ENCODE measurements around the gene ABCG8.
"Not testable (repeated sequence)": the region's sequence is repeated elsewhere in the genome, so short reads cannot be mapped to it uniquely, and the experiment has no call there.

Gene ABCG8

DNA sequence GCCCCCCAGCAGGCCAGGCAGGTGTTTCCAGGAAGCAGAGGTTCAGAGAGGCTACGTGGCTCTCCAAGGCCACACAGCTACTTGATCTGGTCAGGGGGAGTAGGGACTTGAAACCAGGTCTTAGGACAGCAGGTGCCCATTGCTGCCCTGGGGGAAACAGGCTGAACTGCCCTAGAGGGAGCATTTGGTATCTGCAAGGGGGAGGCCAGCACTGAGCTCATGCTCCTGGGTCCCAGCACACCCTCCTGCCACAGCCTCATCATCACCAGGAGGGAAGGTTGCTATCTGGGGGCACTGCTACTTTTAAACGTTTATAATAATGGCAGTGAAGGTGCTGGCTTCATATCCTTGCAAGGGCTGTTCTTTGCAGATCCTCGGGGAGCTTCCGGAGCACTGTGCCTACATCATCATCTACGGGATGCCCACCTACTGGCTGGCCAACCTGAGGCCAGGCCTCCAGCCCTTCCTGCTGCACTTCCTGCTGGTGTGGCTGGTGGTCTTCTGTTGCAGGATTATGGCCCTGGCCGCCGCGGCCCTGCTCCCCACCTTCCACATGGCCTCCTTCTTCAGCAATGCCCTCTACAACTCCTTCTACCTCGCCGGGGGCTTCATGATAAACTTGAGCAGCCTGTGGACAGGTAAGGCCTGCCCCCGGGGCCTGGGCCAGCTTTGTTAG is 36.1 kb downstream of the ABCG8 start:
- DNase-seq (ENCODE audit: low read depth): no peak

DNA sequence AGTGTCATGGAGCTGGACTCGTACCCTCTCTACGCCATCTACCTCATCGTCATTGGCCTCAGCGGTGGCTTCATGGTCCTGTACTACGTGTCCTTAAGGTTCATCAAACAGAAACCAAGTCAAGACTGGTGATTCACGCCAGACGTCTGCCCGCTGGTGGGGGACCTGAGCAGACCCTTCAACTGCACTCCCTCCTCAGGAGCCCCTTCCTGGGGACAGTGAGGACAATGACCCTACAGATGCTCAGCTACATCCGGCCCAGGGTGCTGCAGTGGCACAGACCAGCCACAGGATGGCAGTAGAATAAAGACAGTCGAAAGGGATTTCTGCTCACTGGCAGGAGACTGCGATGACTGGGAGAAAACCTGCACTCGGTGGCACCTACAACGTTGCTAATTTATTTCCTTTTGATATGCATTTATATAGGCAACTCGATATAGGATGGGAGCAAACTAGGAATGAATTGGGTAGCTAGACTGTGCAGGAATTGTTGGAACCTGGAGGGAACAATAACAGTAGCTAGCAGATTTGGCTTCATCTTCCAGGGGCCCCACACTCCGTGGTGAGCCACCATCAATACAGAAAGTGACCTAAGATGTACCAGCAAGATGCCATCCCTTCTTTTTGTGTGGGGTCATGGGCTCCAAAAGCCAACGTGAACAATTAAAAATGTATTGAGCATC is 39.2 kb downstream of the ABCG8 start:
- peak; percentile 34 for DNase-seq (ENCODE audit: low read depth)

DNA sequence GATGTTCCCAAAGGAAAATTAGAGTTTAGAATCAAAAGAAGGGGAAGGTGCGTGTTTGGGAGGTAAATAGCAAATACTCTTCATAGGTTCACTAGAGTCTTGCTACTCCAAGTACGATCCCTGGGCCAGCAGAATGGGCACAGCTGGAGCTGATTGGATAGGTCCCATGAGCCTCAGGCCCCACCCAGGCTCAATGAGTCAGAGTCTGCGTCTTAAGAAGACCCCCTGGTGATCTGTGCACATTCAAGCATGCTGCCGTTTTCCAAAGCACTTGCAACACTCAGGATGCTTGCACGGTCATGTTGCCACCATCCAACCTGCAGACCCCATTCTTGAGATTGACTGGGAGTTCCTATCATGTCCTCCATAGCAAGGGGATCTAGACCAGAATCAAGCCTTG is 40.5 kb downstream of the ABCG8 start:
- no peak for DNase-seq (ENCODE audit: low read depth)

DNA sequence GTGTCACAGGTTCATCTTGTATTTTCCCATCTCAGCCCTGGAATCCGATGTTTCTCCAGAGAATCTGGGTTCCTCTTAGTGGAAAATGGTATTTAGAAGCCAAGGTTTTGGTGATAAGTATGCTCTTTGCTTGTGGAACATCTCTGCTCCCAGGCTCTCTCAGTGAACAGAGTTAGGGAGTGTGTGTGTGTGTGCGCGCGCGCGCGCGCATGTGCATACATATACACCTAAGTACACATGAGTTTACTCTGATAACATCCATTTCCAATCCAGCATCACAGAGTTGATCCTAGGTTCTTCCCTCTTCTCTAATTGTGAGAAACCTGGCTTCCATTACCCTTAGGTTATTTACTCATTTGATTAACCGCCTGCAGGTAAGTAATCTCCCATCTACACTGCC is 41.7 kb downstream of the ABCG8 start:
- no peak for DNase-seq (ENCODE audit: low read depth)

DNA sequence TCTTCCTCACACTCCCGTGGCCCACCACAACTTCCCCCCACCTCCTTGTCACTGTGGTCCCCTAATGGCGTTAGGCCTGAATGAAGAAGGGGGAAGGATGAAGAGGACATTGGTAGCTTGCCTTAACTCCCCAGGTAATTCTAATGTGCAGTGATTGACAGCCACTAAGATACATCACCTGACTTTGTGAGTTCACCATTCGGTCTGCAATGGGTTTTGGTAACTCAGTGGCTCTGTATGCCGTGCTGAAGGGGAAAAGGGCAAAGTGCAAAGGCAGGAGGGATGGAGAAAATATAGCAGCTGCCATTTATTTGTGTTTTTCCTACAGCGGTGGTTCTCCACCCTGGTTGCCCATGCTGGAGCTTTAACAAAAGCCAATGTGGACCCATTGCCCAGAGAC is 42.2 kb downstream of the ABCG8 start:
- no peak for DNase-seq (ENCODE audit: low read depth)

DNA sequence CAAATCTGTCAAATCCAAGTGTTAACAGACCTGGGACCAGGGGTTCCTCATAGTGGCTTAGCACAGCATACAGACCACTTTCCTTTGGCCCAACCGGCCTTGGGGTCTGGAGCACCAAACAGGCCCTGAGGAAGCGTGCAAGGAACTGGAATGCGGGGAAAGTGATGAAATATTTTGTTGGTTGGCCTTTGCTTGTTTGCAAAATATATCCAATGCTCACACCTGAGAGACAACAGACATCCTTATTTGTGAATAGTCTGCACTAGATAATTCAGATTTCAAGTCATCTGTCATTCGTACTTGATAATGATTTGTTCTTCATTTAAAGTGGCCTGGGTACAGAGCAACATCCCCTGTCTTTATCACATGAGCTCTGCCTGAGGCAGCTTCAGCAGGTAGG is 43.5 kb downstream of the ABCG8 start:
- DNase-seq (ENCODE audit: low read depth): no peak

DNA sequence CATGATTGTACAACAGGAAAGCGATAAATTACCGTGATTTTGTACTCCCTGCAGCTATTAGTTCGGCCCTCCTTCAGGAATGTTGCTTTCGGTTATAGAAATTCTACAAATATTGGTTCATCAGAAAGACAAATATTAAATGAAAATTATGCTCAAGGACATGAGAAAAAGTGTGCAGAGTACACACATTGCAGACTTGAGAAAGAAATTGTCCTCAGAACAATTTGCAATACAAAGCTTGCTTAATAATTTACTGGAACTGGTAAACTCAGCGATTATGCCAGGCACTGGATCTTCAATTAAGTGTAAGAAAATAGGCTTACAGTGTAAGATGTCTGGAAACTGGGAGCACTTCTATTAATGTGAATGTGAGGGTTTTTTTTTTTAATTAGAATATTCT is 45.9 kb downstream of the ABCG8 start:
- DNase-seq (ENCODE audit: low read depth): no peak

DNA sequence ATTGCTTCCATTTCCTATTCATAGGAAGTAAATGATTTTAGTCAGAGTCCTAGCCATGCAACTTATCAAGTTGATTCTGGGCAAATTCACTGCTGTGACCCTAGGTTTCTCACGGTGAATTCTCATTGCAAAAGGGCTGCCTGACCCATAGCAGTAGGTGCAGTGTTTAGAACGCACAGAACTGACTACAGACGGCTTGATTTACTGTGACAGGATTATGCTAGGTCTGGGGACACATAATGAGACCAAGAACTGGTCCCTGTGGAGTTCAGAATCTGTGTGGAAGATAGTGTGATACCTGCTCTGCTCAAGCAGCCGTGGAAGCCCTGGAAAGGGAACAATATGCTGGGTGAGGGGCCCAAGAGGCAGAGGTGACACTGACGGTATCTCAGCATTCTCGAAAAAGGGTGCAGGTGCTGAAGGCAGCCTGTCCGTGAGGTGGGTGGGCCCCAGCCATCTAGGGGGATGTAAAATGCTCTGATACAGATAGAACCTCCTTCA is 46.4 kb downstream of the ABCG8 start:
- no peak for DNase-seq (ENCODE audit: low read depth)

DNA sequence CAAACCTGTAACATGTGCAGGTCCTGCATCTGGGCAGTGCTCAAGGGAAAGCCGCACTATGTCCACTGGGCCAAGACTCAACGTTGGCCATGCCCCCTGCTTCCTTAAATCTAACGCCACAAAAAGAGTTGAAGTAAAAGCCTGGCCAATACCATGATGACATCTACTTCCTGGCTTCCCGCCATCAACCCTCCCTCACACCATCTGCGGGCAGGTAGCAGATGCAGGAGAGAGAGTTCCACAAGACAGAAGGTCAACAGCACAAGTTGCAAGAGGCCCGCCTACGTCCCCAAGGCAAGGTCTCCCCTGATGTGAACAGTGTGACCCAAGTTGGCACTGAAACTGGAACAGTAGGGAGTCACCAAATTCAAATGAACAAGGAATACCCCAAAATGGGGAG is 48.4 kb downstream of the ABCG8 start:
- DNase-seq (ENCODE audit: low read depth): no peak

DNA sequence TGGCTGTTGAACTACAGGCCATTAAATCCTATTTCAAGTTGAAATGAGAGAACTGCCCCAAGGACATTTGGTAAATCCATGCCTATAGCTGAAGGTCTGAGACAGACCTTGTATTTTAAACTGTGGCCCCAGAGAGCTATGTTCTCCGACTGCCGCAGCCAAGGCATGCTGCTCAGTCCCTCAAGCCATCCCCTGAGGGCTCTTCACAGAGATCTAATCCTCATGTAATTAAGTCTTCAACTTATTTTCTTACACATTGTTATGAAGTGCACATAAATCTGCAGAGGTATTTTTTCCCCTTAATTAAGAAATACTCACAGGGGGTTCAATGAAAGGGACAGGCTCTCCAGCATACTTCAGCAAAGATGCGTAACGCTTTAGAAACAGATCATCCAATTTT is 50.6 kb downstream of the ABCG8 start:
- no peak for DNase-seq (ENCODE audit: low read depth)

DNA sequence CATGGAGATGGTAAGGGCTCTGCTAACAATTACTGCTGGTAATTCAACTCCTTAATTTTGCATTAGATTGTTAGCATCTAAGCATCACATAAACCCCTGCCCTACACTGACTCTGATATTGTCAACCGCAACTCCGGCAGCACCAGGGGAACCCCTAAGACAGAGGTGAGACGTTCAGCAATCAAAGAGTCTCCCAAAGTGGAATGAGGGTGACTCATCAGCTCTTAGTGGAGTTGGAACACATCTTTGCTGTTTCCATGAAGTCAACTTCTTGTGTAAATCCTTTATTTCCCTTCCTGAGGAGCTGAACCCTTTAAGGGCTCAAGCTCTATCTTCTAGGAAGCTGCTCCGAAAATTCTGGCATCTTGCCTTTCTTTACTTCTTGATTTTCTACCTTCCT is 52.1 kb downstream of the ABCG8 start:
- DNase-seq (ENCODE audit: low read depth): no peak

DNA sequence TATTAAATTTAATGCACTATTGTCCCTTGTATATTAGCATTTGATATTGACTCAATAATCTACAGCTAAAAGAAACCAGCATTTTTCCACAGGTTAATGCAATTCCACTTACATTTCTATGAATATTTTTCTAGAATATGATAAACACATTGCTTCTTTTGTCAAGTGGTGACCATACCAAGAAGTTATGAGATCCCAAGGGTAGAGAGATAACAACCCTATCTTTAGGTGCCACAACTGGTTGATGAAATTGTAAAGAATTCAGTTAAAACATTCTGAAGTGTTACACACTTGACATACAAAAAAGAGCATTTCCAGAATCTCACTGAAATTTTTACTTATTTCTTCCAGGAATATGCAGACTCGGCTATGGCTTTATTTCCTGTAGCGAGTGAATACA is 56.0 kb downstream of the ABCG8 start:
- DNase-seq (ENCODE audit: low read depth): no peak

DNA sequence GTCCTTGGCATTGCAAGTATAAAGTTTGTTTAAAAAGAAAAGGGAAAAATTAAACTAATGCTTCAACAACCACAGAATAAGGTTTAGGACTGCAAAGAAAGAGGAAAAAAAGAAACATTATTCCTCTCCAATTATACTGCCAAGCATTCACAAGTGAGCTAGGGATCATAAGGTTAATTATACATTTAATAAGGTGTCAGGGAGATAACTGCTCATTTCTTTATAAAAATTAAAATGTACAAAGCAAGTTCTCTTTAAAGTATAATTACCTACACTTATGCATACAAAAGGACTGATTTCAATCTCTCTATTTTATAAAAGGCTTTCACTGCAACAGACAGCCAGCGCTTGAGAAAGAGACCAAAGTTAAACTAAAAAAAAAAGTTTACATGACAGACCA is 58.1 kb downstream of the ABCG8 start:
- DNase-seq (ENCODE audit: low read depth): no peak

DNA sequence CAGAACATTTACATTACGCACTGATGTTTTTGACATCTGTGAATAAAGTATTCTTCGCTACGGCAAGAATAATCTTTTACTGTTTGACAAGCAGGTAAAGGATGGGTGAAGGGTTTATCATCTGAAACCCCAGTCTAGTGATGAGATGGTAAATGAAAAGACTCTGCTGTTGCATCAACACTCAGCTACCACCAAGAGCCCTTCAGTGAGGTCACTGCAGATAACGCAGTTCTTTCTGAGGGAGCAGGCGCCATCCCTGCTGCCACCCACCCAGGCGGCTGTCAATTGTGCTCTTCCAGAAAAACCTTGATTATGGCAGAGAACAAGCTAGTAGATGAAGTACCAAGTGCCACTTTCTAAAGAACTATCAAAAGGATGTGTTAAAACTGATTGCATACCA is 58.7 kb downstream of the ABCG8 start:
- no peak for DNase-seq (ENCODE audit: low read depth)

DNA sequence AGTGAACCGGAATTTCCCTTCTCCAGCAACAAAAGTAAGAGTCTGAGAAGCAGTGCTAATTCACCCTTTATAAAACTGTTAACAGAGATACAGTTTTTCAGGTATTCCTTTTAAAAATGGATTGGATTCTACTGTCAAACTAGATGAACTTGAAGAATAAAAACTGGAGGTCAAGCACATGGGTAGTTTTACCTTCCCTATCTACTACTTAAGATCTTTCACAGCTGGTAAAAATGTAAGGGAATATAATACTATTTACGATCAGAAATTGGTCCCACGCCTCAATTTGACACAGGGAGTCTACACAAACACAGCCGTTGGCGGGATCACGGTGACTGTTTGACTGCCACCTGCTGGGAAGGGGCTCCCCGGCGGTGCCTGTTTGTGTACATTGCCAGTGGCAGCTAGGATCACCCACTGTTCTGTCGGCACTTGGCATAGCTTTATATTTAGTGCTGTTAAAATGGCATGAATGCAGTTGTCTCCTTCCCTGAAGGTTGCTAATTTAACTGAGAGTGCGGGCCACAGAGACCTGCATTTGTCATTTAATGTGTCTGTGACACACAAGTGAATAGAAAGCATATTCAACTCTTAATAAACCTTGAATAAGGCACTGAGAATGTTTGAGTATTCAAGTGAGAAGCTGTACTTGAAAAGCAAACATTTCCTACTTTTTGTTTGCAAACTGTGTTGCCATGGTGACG is 59.5 kb downstream of the ABCG8 start:
- no peak for DNase-seq (ENCODE audit: low read depth)

DNA sequence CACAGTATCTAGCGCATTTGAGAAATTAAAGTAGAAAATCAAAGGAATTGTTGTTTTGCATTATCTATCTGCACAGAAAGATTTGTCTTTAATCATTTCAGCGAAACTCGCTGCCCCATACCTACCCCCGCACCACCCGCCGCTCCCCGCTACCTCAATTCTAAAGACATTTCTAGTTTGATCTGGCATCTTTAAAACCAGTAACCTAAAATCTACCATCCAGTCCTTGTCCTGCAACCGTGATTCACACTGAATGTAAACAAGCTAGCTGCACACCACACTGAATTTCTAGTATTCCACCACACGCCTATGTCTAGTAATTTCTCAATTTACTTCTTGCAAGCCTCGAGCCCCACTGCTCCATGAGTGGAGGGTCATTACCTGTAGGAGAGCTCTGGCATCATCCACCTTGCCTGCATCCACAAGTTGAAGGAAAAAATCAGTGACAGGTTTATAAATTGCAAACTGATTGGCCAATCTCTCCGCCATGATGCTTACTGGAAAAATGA is 60.1 kb downstream of the ABCG8 start:
- no peak for DNase-seq (ENCODE audit: low read depth)

DNA sequence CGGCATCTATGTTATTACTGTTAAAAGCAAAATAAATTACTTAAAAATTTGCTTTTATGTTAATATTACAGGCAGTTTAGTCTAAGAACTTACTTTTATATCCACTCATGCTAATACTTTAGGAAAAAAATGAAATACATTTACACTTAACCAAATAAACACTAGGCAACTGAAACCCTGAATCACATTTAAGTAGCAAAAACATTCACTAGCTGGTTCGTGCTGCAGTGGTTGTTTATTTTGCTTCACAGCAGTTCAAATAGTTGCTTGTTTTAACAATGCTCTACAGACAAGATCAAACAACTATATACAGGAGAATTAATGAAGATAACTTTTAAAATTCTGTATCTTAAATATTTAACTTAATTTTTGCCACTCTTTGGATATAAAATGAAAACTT is 60.8 kb downstream of the ABCG8 start:
- no peak for DNase-seq (ENCODE audit: low read depth)

DNA sequence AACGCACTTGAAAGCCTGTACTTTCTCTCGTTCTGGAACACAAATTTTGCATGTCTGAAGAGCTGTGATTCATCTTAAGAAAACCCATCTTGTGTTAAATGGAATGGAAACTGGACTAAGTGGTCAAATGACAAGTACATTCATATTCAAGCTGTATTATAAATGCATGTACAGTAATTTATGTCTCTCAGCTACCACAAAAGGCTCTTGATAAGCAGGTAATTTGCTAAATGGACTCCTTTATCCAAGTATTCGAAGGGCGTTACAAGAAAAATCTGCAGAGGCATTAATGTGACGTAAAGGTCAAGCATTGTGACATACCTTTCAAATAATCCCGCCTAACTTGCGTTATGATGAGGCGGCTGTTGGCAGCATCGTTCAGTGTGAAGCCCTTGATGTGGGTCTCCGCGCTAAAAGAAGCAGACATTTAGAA is 66.6 kb downstream of the ABCG8 start:
- DNase-seq (ENCODE audit: low read depth): no peak

DNA sequence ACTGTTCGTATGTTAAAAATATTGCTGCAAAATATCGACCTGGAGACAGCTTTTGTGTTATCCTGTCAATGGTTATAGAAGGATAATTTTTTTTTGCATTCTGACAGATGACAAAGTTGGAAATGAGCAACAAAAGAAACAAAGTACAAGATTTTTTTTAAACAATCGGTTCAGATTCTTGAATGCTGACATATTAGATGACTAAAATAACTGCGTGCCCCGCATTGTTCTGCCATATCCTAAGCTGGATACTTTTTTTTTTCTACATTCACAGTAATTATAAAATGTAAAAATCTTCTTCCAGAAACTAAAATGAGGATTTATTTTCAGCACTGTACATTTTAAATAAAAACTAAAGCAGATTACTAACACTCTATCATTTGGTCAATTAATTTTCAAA is 67.1 kb downstream of the ABCG8 start:
- no peak for DNase-seq (ENCODE audit: low read depth)

DNA sequence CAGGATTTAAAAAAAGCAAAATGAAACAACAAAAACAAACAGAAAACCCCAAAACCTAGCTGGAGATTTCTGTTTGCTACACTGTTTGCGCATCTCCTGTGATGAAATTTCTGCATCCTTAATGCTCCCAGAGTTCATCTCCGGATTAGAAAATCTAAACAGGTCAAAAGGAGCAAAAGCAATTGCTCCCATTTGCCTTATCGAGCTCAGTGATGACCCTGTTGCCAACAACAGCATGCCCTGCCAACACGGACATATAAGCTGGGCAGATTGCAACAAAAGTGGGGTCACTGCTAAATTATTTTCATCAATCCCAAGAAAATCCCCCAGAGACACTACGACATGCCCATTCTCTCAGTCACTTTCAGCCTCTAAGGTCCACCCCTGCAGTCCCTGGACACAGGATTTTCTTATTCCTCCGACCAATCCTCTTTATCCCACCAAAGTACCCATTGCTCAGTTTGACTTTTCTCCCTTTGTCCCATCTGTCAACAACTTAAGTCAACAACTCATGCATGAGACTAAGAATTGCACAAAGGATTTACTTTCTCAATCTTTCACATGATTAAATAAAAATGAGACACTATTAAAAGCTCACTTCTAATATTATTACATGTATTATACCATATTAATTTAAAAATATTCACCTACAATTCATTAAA is 67.8 kb downstream of the ABCG8 start:
- DNase-seq (ENCODE audit: low read depth): no peak

DNA sequence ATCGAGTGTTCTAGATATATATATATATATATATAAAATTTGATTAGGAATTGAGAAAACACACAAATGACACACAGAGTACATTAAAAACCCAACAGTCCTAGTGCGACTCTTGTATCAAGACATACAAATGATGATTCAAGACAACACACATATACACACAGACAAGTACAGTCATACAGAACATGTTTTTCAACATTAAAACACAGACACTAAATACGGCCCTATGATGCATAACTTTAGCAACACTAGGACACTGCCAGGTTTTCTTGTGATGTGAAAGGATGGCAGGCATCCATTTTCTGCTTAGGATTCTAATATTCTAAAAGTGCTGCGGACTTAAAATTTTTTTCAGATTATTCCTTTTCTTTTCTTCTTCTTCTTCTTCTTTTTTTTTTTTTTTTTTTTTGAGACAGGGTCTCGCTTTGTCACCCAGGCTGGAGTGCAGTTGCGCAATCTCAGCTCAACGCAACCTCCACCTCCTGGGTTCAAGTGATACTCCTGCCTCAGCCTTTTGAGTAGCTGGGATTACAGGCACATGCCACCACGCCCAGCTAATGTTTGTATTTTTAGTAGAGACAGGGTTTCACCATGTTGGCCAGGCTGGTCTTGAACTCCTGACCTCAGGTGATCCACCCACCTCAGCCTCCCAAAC is 72.5 kb downstream of the ABCG8 start:
- DNase-seq (ENCODE audit: low read depth): not testable (repeated sequence)

DNA sequence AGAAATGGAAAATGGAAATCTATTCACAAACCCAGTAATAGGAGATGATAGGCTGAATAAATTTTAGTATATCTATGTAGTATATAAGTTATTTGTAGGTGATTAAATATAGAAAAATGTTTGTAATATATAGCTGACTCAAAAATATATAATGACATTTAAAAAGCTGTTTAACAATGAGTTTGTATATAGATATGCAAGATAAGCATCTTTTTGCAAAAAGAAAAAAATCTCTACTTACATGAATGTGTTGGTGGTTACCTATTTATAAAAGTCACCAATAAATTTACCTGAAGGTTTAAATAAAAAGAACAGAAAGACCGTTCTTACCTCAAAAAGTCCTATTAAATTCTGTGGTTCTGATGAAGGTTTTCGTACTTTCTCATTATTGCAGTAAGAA is 85.7 kb downstream of the ABCG8 start:
- DNase-seq (ENCODE audit: low read depth): no peak
